Measurements from ENCODE around the gene ITGB6. TPM values are rescaled to one million over a fixed set of nuclear protein-coding genes. Genes with fewer than 3 reads are reported as not detected.

The ITGB6 gene
- total and polyA plus RNA-seq, 8 donors: 1.3 to 32.4 (median 3.0) TPM

DNA sequence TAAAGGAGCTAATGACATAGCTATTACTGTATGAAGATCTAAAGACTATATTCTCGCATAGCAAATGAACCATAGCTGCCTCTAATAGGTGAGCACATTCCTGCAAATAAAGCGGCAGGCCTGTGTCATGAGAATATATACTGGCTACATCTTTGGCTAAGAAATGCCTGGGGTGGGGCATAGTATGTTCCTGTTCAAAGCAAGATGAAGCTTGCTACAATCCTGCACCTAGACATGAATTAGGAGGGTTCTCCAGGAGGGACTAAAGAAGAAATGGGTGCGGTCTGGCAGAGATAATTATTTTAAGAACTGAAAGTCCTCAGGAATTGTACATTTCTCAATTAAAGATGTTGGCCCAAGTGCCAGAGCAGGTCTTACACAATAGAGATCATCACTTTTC, 90.8 kb downstream of the ITGB6 start:
- WGBS, 2 donors: 68 to 81% methylated on average over 3 of the region's 3 CpGs
- FAIRE-seq: no peak
- H3K27ac ChIP-seq: no peak overlapping the region
- no peaks in the 10 kb centered on the region for H3K36me3 ChIP-seq
- TF ChIP-seq, protein P1, sequence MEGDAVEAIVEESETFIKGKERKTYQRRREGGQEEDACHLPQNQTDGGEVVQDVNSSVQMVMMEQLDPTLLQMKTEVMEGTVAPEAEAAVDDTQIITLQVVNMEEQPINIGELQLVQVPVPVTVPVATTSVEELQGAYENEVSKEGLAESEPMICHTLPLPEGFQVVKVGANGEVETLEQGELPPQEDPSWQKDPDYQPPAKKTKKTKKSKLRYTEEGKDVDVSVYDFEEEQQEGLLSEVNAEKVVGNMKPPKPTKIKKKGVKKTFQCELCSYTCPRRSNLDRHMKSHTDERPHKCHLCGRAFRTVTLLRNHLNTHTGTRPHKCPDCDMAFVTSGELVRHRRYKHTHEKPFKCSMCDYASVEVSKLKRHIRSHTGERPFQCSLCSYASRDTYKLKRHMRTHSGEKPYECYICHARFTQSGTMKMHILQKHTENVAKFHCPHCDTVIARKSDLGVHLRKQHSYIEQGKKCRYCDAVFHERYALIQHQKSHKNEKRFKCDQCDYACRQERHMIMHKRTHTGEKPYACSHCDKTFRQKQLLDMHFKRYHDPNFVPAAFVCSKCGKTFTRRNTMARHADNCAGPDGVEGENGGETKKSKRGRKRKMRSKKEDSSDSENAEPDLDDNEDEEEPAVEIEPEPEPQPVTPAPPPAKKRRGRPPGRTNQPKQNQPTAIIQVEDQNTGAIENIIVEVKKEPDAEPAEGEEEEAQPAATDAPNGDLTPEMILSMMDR (IDR thresholded peaks at IDR 0.05): no peak
- no peak for DNase-seq
- no peaks in the 10 kb centered on the region for H3K9me3 ChIP-seq
- ATAC-seq: no peak
- H3K4me3 ChIP-seq: no peak overlapping the region
- intact Hi-C loops (cut with DNase I): loop anchor here in 1 of 3 donors (10.0 kb wide), 2 partner anchors 96 to 326 kb away; partner anchors contain the start of gene ITGB6
- H3K27me3 ChIP-seq: no peaks in the 10 kb centered on the region
- no peaks in the 10 kb centered on the region for H3K4me1 ChIP-seq

DNA sequence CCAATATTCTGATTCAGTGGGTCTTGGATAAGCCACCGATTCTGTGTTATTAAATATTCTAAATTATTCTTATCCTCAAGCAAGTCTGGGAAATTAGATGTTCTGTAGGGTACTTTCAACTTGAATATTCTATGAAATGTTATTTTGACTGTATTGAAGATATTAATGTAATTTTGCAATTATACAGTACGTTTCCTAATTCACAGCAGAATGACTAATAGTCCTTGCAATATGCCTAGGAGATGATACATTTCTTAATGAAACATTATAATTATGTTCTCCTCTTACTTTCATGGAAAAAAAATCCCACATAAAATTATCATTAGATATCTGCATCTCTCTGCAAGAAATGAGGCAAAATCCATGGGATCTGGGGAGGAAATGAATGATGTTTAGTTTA, 91.4 kb downstream of the ITGB6 start:
- no peak for ATAC-seq

DNA sequence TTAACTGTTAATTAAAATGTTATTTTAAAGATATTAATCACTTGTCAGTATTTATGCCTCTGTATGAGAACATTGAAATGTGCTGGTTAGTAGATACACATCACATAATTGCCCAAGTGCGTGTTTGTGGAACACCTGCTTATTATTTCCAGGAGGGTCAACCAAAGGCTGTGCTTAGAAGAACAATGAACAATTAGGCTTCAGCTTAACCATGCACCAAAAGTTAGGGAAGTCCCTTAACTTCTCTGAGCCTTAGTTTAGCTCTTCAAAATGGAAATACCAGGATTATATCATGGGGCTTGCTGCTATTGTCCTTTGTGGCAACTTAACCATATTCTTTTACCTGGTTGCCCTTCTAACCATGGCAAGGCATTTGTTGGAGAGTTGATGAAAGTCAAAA, 94.7 kb downstream of the ITGB6 start:
- Histone ChIP-seq H3K4me1 (no peaks in the 10 kb centered on the region), H3K27me3 (no peaks in the 10 kb centered on the region), H3K4me3 (no peak overlapping the region), H3K36me3 (no peaks in the 10 kb centered on the region), H3K9me3 (no peaks in the 10 kb centered on the region), H3K27ac (no peak overlapping the region)
- ATAC-seq (no peak), DNase-seq (no peak), FAIRE-seq (no peak)
- TF ChIP-seq, protein P1 (IDR thresholded peaks at IDR 0.05): no peak
- 70 to 86% methylated on average over 1 of the region's 1 CpG for whole genome bisulfite sequencing, 2 donors
- intact Hi-C loops (cut with DNase I): loop anchor here in 1 of 3 donors (10.0 kb wide), 2 partner anchors 99 to 329 kb away; partner anchors contain the start of gene ITGB6

More for the DNA sequence above, 91.4 kb downstream of the ITGB6 start:
- Histone ChIP-seq H3K9me3 (no peaks in the 10 kb centered on the region), H3K4me3 (no peak overlapping the region), H3K4me1 (no peaks in the 10 kb centered on the region), H3K27me3 (no peaks in the 10 kb centered on the region), H3K27ac (no peak overlapping the region), H3K36me3 (no peaks in the 10 kb centered on the region)
- WGBS, 2 donors: 45 to 59% methylated on average over 2 of the region's 2 CpGs
- intact Hi-C loops (cut with DNase I): loop anchor here in 1 of 3 donors (10.0 kb wide), 2 partner anchors 96 to 326 kb away; partner anchors contain the start of gene ITGB6
- DNase-seq (no peak), FAIRE-seq (no peak)
- TF ChIP-seq, protein P1 (IDR thresholded peaks at IDR 0.05): no peak

DNA sequence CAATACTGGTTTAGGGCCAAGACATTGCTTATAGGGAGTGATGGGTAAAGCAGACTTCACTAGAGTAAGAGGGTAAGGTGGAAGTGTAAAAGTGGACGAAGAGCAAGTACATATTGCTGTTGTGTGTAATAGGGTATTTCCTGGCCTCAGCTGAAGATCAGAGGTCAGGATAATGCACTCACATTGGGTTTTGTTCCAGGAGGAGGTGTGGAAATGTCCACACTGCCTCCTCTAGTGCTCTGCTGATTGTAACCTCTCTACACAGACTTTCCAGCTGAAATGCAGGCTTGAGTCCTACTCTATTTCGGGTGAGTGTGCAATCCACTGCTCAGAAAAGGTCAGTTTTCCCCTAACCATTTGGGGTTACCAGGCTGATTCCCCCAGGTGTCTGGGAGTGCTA, 96.0 kb downstream of the ITGB6 start:
- Histone ChIP-seq H3K27ac (no peak overlapping the region), H3K4me3 (no peak overlapping the region), H3K9me3 (no peaks in the 10 kb centered on the region), H3K36me3 (no peaks in the 10 kb centered on the region), H3K4me1 (no peaks in the 10 kb centered on the region), H3K27me3 (no peaks in the 10 kb centered on the region)
- intact Hi-C loops (cut with DNase I): loop anchor here in 1 of 3 donors (10.0 kb wide), 2 partner anchors 101 to 331 kb away; partner anchors contain the start of gene ITGB6
- DNase-seq: no peak
- FAIRE-seq: no peak
- 49 to 68% methylated on average over 2 of the region's 2 CpGs for WGBS, 2 donors
- TF ChIP-seq, protein P1 (IDR thresholded peaks at IDR 0.05): no peak
- ATAC-seq: no peak

DNA sequence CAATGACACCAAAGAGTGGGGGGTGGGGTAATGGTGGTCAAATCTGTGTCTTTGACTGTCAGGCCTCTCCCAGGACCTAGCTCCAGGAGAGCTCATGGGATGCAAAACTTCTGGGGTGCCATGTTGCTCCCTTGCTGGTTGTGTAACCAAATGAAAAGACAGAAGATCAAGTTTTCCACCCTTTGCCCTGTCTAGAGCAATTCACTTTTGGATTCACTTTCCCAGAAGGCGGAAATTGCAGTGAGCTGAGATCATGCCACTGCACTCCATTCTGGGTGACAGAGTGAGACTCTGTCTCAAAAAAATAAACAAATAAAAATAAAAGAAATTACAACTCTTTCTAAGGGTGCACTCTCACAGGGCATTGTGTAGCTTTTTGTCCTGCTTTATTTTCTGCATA, 102.7 kb downstream of the ITGB6 start:
- TF ChIP-seq, protein P1 (IDR thresholded peaks at IDR 0.05): no peak
- no peaks in the 10 kb centered on the region for H3K9me3 ChIP-seq
- no peaks in the 10 kb centered on the region for H3K4me1 ChIP-seq
- WGBS, 2 donors: 95 to 96% methylated on average over 1 of the region's 1 CpG
- no peak overlapping the region for H3K4me3 ChIP-seq
- ATAC-seq (no peak), FAIRE-seq (no peak), DNase-seq (no peak)
- no peaks in the 10 kb centered on the region for H3K36me3 ChIP-seq
- intact Hi-C loops (cut with DNase I): no loop called here
- no peaks in the 10 kb centered on the region for H3K27me3 ChIP-seq
- H3K27ac ChIP-seq: no peak overlapping the region
